RKO (cell line): Measurements from ENCODE around the gene POFUT2.

Experiments used
- DNase-seq: peaks from one replicate; pipeline ENCODE4 v3.0.0-alpha.2; 2016; ENCODE audit warnings: low spot score

The POFUT2 gene

DNA sequence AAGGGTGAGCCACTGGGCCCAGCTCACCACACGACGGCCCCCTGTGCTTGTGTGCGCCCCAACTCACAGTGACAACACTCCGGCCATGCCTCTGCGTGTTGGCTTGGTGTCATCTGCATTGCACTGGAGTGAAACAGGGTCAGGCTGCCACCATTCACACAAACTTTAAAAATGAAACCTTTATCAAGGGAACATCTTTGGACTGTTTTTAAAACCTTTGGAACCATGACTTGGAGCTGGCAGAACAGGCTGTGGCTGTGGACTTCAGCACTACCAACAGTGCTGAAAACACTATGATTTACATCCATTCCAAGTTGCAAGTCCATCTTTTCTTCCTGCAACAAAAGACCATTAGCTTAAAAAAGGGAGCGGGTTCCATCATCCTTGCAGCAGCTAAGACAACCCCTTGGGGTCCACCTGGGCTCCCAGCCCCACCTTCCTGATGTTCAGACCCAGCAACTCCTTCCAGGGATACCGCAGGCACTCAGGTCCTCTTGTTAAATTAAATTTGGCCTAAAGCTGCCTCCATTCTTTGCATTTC, 25.6 kb downstream of the POFUT2 start:
- DNase-seq: no peak

DNA sequence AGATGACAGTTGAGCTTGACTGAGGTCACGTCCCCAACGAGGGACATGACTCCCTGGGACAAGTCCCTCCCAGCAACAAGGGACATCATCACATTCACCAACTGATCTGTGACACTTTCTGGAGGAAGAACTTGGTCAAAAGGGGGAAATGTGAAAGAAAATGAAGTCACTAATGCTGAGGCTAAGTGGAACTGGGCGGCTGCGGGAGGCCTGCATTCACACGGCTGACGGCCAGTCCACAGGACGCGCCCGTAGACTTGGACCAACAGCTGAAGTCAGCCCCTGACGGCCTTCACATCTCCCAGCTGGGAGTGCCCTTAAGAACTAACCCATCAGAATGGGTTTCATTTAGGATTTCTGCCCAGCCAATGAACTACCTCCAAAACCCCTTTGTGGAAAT, 26.6 kb downstream of the POFUT2 start:
- DNase-seq: no peak

DNA sequence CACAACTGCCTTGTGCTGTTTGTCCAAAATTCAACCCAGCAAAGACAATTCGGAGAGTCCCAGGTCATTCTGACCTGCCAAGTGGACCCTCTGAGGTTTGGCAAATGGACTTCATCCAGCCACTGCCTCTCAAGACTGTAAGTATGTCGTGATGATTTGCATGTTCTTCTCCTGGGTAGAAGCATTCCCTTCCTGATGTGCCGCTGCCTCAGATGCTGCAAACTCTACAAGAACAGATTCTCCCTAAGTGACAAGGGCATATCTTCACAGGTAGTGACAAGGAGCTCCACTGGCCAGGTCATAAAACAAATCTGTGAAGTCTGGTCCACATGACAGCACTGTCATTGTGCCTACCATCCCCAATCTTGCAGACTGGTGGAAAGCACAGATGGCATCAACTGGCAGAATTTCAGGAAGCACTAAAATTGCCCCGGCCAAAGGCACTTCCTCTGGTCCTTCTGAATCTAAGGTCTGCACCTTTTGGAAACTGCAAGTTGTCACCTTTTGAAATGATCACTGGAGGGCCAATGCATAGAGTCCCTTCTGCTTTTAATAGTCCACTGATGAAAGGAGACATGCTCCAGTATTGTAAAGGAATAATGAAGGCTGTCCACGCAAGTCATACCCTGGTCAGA, 27.4 kb downstream of the POFUT2 start:
- DNase-seq: no peak

DNA sequence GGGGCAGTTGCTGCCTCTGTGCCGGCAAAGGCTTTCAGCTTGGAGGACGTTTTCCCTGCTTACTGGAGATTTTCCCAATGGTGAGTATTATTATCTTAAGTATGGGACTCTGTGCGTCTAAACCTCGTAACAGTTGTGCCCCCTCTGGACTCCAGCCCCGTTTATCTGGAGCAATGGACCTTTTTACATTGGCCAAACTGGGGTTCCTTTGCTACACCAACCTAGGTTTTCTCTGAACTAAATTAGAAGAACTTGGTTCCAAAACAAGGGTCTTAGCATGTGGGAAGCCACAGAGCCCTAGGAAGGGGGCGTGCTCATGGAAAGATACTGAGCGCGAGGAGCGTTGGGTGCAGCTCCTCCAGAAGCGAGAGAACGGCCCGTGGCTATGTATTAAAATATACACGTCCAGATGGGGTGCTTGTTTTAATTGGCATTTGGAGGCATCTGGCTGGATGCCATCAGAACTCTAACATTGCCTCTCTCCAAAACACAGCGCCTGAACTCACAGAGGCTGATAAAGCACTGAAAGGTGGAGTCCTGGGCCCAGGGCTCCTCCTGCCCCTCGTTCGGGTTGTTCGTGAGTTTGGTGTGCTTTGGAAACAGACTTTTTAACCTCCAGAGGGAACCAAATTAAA, 28.4 kb downstream of the POFUT2 start:
- no peak for DNase-seq

DNA sequence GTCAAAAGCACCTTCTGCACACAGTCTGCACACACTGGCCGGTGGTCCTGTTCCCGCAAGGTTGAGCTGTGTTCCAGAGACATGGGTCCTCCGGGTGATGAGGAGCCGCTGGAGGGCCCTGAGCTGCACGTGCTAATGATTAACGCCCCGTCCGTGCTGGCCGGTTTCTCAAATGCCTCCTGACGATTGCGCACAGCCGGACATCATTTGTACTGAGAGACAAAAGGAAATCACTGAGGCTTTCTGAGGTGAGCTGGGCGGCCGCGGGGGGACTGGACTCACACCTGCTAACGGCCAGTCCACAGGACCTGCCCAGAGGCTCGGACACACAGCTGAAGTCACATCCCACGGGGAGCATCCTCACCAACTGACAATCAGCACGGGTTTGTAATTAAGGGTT, 29.2 kb downstream of the POFUT2 start:
- no peak for DNase-seq

DNA sequence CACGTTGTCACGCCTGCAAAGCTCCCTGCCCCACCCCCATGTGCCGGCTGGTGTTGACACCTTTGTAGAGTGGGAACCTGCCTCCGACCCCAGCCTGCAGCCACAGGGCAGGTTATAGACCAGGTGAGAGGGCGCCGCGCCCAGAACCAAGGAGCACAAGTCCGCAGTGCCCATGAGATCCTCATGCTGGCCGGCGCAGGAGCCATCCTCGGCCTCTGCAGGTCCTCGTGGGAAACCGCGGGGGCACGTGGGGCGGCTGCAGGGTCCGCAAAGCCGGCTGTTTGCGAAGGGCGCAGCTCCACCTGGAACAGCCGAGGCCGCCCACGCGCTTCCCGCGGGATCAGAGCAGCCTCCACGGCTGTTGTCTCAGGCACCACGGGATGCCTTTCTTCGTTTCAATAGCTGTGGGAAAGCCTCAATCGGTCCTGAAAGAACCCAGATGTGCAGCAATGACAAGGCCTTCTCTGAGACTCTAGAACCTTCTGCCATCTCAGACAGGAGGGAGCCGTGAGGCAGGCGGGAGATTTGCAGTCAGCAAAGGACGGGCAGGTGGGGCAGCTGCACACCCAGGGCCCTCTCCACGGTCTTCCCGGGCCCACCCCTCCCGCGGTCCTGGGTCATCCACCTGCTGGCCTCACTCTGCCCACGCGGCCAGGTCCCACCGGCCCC, 29.9 kb downstream of the POFUT2 start:
- DNase-seq: no peak

DNA sequence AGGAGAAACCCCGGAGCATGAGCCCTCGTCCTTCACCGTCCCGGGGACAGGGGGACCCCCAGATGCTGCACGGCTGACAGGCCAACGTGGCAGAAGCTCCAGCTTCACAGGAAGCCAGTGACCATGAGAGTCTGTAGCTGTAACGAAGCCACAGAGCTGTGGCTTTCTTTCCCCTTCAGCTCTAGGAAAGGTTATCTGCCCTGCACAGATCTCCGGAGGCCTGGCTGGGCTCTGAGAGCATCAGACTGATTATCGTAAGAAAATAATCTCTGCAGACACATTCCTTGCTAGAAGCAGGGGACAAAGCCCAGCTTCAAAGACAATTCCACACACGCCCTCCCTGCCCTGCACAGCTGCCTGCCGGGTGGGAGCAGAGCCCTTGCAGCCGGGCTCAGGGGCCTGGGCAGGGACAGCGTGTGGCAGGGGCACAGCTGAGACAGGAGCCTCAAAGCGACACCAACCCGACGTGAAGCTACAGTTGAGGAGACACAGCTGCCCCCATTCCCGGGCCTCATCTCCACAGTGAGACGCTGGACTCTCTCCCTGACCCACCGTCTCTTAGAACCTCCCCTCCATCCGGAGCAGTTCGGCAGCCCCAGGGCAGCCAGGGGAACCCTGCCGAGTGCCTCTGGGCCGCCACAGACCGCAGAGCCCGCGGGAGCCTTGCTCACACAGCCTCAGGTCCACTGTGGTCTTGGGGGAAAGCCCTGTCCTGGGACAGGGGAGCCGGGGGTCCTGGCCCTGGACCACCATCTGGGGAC, 30.6 kb downstream of the POFUT2 start:
- DNase-seq: no peak

DNA sequence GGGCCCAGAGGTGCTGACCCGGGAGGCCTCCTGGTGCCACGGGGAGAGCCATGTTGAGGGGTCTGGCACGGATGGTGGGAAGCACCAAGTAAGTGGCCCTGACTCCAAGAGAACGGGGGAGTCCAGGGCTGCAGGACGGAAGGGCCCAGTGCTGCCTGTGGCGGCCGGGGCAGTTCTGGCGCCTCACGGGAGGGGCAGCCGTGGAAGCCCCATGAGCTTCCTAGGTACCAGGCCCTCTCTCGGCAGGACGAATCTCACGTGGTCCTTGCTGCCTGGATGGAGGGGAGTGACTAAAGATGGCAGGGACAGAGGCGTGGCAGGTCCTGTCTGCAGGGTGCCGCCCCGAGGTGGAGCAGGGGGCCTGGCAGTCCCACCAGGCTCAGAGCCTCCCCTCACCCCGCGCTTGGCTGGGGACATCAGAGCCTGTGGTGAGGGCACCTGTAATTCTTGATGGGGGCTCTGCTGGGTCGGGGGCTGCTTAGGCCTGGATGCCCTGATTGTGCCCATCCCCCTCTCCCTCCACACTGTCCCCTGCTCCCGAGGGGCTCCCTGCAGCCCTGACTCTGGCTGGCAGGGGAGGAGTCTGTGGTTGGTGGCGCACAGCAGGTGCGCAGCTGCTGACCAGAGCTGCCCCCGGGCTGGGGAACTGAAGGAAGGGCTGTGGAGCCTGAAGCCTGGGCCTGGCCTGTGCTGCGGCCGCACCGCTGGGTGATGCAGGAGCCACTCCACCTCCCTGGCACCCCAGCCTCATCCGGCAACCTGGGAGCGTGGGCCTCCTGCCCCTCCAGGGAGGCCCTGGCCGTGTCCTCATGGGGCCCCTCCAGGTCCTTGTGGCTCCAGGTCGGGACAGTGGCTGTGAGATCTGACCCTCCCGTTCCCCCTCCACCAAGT, 31.4 kb downstream of the POFUT2 start:
- DNase-seq: no peak

DNA sequence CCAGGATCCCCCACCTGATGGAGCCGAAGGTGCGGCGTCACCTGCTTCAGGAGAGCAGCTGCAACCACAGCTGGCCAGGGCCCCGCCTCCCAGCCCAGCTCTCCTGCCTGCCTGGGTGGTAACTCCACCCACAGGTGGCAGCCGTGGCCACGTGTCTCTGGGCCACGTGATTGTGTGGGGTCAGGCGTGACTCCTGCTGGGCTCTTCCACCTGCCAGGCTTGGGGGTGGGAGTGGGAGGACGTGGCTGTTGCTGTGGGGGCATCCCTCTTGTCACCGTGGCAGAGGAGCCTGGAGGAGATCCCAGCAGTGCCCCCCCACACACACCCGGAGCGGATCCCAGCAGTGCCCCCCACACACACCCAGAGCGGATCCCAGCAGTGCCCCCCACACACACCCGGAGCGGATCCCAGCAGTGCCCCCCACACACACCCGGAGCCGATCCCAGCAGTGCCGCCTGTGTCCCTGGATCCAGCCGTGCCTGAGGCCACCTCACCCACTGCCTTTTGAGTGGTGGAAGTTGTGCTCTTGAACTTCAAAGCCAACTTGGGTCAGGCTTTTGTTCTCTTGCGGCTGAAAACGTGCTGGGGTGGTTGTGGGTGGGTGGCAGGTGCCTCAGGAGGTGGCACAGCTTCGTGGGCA, 32.2 kb downstream of the POFUT2 start:
- no peak for DNase-seq

DNA sequence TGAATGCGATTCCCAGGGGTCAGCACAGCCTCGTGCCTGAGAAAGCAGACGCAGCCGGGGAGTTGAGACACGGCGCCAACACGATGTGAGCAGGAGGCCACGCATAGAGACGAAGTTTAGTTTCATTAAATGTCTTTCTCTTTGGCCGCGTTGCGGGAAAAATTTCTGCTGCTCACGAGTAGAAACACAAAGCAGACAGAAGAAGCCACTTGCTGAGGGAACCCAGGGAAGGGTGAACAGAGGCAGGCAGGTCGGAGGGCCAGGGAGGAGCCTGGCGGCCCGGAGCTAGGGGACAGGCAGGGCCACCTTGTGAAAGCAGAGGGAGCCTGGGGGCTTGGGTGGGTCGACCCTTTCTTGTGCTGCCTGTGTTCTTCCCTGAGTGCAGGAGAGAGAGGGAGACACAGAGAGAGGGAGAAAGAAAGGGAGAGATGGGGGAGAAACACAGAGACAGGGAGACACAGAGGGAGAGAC, 33.2 kb downstream of the POFUT2 start:
- no peak for DNase-seq

DNA sequence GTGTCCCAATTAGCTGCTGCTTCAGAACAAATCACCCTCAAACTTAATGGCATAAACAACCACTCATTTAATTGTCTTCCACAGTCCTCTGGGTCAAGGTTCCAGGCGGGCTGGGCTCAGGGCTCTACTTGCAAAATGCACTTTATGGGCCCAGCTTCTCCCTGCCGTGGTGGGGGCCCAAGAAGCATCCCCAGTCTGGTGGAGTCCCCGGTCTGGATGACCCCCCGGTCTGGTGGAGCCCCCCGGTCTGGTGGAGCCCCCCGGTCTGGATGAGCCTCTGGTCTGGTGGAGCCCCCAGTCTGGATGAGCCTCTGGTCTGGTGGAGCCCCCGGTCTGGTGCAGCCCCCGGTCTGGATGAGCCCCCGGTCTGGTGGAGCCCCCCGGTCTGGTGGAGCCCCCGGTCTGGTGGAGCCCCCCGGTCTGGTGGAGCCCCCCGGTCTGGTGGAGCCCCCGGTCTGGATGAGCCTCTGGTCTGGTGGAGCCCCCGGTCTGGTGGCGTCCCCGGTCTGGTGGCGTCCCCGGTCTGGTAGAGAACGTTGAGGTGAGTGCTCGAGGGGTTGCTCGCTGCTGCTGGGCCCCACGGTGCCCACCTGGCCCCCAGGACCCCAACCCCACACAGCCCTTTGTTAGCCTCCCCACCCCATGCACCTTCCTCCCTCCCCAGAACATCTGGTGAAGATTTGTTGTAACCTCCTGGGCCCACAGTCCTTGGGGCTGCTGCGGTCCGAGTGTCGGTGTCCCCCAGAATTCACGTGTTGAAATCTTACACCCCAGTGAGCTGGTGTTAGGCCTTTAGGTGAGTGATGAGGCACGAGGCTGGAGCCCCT, 33.8 kb downstream of the POFUT2 start:
- no peak for DNase-seq

DNA sequence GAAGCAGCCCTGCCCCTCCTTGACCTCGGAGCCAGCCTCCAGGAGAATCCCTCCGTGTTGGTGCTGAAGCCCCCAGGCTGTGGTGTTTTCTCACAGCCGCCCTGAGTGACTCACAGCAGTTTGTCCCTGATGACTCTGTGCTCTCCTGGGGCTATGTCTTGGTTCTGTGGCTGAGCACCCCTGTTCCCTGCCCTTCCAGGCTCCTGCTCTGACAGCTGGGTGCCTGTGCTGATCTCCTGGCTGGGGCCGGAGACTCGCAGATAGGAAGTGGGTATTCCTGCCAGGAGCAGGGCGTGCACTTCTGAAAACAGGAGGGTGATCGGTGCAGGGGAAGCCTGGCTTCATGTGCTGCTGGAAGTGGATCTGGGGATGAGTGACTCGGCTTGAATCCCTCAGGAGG, 34.5 kb downstream of the POFUT2 start:
- peak; percentile 18 for DNase-seq

DNA sequence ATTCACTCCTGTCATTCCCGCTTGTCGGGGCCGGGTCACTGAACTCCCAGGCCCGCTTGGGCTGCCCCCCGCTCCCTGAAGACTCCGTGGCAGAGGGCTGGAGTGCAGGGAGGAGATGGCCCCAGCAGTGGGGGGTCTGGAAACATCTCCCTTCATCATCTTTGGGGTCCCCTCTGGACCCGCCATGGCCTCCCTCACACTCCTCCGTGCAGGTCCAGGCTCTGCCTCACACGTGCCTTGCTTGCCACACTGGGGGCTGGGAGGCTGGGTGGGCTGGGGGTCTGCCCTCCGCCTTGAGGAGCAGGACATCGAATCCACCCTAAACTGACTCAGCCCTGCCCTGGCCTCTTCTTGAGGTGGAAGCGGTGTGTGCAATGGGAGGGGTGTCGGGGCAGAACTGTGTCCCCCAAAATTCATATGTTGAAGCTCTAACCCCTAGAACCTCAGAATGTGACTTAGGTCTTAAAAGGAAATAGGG, 35.2 kb downstream of the POFUT2 start:
- no peak for DNase-seq

DNA sequence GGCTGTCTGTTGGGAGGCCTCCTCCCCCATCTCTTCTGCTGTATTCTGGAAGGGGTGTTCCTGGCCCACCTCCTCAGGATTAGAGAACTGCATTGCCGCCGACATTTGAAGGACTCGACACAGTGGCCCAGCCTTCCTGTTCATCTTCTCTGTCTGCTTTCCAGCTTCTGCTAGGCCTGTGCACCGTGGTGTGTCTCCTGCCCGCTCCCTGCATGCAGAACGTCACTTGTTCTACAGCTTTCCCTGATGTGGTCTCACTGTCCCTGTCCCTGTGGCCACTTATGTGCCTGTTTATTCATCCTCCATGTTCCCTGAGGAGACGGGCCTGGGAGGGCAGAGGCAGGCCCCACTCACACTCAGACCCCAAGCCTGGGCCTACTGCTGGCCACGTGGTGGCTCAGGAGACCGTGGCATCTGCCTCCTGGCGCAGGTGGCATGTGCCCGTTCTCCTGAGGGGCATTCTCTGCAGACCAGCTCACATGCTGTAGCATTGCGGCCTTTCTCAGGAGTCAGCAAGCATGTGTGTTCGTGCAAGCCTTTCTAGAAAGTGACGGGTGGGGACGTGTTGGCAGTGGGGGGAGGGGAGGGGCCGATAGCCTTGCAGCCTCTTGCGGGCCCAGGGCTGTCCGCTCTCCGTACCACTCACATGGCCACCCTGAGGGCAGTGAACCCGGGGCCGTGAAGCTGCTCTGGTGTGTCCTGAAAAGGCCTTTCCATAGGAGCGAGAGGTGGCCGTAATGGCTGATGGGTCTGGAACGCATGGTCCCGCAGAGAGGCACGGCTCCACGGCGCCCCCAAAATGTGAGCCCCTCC, 35.9 kb downstream of the POFUT2 start:
- DNase-seq: no peak

DNA sequence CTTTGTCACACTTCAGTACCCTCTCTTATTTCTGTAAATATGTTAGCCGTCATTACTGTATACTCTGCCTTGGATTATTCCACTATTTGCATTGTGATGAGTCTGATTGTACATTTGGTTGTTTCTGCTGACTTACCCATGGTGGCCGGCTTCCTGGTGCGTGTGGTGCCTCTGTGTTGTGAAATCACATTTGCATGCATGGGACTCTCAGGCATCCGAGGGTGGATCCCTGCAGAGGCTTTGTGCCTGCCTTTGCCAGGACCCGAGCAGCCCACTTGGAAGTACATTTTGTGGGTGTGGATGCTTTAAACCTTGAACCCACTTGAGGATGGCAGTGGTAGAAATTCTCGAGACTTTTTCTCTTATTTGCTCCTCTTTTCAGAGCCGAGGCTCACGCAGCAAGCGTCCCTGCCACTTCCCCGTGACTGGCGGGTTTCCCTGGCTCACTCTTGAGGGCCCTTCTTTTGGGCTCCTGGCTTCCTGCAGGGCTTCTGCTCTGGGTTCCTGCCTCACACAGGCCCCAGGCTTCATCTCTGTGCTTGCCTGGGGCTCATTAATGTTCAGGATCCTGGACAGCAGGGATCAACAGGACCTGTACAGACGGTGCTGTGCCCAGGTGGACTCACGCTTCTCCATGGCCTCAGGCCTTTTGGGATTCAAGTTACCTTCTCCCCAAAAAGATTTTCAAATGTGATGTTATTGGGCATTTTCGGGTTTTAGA, 36.6 kb downstream of the POFUT2 start:
- no peak for DNase-seq

DNA sequence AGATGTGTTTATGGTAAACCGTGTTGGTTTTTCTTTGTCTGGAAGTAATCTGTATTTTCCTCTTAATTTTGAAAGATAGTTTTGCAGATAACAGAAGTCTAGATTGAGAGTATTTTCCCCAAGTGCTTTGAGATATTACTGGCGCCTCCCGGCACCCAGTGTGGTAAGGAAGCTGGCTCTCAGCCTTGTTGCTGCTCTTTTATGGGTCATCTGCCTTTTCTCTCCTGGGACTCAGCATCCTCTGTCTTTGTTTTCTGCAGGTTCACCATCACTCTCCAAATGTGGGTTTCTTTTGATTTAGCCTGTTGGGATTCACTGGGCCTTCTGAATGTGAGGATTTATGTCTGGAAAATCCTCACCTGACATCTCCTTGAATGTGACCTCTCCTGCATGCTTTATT, 37.4 kb downstream of the POFUT2 start:
- DNase-seq: no peak

DNA sequence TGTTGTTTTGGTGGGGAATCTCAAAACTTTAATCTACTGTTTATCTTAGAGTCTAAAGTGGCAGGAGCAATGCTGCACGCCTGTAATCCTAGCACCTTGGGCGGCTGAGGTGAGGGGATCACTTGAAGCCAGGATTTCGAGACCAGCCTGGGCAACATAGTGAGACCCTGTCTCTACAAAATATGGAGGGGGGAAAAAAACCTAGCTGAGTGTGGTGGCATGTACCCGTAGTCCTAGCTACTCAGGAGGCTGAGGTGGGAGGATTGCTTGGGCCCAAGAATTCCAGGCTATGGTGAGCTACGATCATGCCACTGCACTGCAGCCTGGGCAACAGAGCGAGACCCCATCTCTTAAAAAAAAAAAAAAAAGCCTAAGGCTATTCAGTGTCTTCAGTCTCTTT, 38.1 kb downstream of the POFUT2 start:
- no peak for DNase-seq

DNA sequence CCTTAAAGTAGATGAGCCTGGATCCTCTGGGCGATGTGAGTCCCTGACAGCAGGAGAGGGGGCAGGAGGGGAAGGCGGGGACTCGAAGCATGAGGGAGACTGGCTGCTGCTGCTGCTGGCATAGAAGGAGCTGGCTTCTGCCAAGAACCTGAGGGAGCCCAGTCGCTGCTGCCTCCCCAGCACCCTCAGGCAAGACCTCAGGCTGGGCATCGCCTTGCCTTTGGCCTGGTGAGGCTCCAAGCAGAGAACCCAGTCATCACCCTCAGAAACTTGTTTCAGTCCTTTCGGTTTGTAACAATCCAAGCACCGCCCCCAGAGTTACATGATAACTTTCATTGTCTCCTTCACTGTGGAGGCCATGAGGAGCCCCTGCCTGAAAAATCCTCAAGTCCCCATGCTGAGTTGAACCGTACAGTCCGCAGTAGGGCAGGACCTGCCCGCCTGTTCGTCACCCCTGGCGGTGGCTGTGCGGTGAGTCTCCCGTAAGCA, 38.8 kb downstream of the POFUT2 start:
- no peak for DNase-seq
